ENCODE measurements around the gene RDM1. TPM values are rescaled to one million over a fixed set of nuclear protein-coding genes. Genes with fewer than 3 reads are reported as not detected.

The RDM1 gene
- total RNA-seq, 1 experiment from 2014 or later: 4.7 TPM

DNA sequence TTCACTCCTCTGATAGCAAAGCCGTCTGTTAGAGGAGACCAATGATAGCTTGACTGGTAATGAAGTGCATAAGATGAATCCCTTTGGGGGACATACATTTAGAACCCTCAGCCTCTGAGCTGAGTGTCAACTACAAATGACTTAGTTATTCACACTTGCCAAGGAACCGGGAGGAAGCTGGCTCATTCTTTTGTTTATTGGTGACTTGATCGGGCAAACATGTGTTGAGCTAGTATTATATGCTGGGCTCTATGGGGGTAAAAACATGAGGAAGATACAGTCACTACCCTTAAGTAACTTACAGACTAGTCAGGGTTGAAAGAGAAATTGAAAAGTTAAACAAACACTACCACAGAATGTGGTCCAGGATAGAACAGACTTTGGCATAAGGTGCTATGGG, 47.8 kb upstream of the RDM1 start:
- Mint-ChIP-seq H3K27me3 (ENCODE audit: low read depth) (no peaks in the 10 kb centered on the region; the same call in 1 of the 2 replicates), H3K9me3 (no peaks in the 10 kb centered on the region), H3K27ac (no peak overlapping the region), H3K36me3 (no peaks in the 10 kb centered on the region), H3K4me3 (no peak overlapping the region), H3K4me1 (no peaks in the 10 kb centered on the region)
- ATAC-seq (no peak), DNase-seq (ENCODE audit: low spot score) (no peak)
- ChIA-PET POLR2A (interaction anchor here (0.6 kb wide), 1 partner anchor 99 kb away, joined by 7 read pairs; no protein-coding TSS in a partner anchor), CTCF (interaction anchor here (2.3 to 8.5 kb wide), 4 partner anchors 9 to 504 kb away, joined by 12 to 159 read pairs (median 45); no protein-coding TSS in a partner anchor)
- TF ChIP-seq IRF1 (CRISPR knock-in tag; IDR thresholded peaks at IDR 0.05) (no peak), ZNF281 (CRISPR knock-in tag; IDR thresholded peaks at IDR 0.05) (no peak), ZNF423 (CRISPR knock-in tag; IDR thresholded peaks at IDR 0.05) (no peak), FOXJ3 (CRISPR knock-in tag; IDR thresholded peaks at IDR 0.05; ENCODE audit: borderline replicate concordance) (no peak), CREB1 (CRISPR knock-in tag; IDR thresholded peaks at IDR 0.05) (no peak), ATF1 (CRISPR knock-in tag; IDR thresholded peaks at IDR 0.05) (no peak), GRHL2 (CRISPR knock-in tag; IDR thresholded peaks at IDR 0.05; ENCODE audit: insufficient replicate concordance, severe bottlenecking) (no peak), USF2 (CRISPR knock-in tag; IDR thresholded peaks at IDR 0.05) (no peak), PRDM15 (CRISPR knock-in tag; IDR thresholded peaks at IDR 0.05) (no peak), SMAD4 (CRISPR knock-in tag; IDR thresholded peaks at IDR 0.05) (no peak), CBFB (CRISPR knock-in tag; IDR thresholded peaks at IDR 0.05; ENCODE audit: low read depth) (no peak), ZBTB21 (CRISPR knock-in tag; IDR thresholded peaks at IDR 0.05; ENCODE audit: borderline replicate concordance) (no peak), JAZF1 (CRISPR knock-in tag; IDR thresholded peaks at IDR 0.05) (no peak), NR1H2 (CRISPR knock-in tag; IDR thresholded peaks at IDR 0.05) (no peak), RELA (CRISPR knock-in tag; IDR thresholded peaks at IDR 0.05; ENCODE audit: borderline replicate concordance) (no peak)
- TF ChIP-seq, protein P1, sequence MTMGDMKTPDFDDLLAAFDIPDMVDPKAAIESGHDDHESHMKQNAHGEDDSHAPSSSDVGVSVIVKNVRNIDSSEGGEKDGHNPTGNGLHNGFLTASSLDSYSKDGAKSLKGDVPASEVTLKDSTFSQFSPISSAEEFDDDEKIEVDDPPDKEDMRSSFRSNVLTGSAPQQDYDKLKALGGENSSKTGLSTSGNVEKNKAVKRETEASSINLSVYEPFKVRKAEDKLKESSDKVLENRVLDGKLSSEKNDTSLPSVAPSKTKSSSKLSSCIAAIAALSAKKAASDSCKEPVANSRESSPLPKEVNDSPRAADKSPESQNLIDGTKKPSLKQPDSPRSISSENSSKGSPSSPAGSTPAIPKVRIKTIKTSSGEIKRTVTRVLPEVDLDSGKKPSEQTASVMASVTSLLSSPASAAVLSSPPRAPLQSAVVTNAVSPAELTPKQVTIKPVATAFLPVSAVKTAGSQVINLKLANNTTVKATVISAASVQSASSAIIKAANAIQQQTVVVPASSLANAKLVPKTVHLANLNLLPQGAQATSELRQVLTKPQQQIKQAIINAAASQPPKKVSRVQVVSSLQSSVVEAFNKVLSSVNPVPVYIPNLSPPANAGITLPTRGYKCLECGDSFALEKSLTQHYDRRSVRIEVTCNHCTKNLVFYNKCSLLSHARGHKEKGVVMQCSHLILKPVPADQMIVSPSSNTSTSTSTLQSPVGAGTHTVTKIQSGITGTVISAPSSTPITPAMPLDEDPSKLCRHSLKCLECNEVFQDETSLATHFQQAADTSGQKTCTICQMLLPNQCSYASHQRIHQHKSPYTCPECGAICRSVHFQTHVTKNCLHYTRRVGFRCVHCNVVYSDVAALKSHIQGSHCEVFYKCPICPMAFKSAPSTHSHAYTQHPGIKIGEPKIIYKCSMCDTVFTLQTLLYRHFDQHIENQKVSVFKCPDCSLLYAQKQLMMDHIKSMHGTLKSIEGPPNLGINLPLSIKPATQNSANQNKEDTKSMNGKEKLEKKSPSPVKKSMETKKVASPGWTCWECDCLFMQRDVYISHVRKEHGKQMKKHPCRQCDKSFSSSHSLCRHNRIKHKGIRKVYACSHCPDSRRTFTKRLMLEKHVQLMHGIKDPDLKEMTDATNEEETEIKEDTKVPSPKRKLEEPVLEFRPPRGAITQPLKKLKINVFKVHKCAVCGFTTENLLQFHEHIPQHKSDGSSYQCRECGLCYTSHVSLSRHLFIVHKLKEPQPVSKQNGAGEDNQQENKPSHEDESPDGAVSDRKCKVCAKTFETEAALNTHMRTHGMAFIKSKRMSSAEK (CRISPR knock-in tag; IDR thresholded peaks at IDR 0.05; ENCODE audit: borderline replicate concordance): no peak
- TF ChIP-seq, protein P2, sequence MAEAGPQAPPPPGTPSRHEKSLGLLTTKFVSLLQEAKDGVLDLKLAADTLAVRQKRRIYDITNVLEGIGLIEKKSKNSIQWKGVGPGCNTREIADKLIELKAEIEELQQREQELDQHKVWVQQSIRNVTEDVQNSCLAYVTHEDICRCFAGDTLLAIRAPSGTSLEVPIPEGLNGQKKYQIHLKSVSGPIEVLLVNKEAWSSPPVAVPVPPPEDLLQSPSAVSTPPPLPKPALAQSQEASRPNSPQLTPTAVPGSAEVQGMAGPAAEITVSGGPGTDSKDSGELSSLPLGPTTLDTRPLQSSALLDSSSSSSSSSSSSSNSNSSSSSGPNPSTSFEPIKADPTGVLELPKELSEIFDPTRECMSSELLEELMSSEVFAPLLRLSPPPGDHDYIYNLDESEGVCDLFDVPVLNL (CRISPR knock-in tag; IDR thresholded peaks at IDR 0.05; ENCODE audit: borderline replicate concordance, low read depth): no peak
- TF ChIP-seq, protein P3, sequence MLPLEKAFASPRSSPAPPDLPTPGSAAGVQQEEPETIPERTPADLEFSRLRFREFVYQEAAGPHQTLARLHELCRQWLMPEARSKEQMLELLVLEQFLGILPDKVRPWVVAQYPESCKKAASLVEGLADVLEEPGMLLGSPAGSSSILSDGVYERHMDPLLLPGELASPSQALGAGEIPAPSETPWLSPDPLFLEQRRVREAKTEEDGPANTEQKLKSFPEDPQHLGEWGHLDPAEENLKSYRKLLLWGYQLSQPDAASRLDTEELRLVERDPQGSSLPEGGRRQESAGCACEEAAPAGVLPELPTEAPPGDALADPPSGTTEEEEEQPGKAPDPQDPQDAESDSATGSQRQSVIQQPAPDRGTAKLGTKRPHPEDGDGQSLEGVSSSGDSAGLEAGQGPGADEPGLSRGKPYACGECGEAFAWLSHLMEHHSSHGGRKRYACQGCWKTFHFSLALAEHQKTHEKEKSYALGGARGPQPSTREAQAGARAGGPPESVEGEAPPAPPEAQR (CRISPR knock-in tag; IDR thresholded peaks at IDR 0.05): no peak
